Nephron progenitor cell (in vitro differentiated cells): ENCODE measurements around the gene IL1A.

Experiments
- DNase-seq: peaks from one replicate; pipeline ENCODE4 v3.0.0; 2021
- H3K27ac Mint-ChIP-seq: 2 replicates; pipeline ENCODE4 v1.8.0; 2021; ENCODE audit warnings: mild to moderate bottlenecking, moderate library complexity, mixed read lengths
- H3K27me3 Mint-ChIP-seq: 2 replicates; pipeline ENCODE4 v1.8.0; 2021; ENCODE audit warnings: mild to moderate bottlenecking, low read depth, mixed read lengths; ENCODE audit not compliant: poor library complexity
- H3K36me3 Mint-ChIP-seq: 2 replicates; pipeline ENCODE4 v1.8.0; 2021; ENCODE audit warnings: low read depth, mixed read lengths
- H3K4me1 Mint-ChIP-seq: 2 replicates; pipeline ENCODE4 v1.8.0; 2021; ENCODE audit warnings: mixed read lengths
- H3K4me3 Mint-ChIP-seq: 2 replicates; pipeline ENCODE4 v1.8.0; 2021; ENCODE audit warnings: mild to moderate bottlenecking, moderate library complexity, mixed read lengths
- H3K9me3 Mint-ChIP-seq: 2 replicates; pipeline ENCODE4 v1.8.0; 2021; ENCODE audit warnings: mild to moderate bottlenecking, moderate library complexity, mixed read lengths
- TF ChIP-seq, protein P1 (sequence below): fragments of 200-600 bp; sonication (generic); IDR thresholded peaks from 2 replicates; pipeline ENCODE4 v1.5.0; 2021; ENCODE audit warnings: antibody characterized with exemption

IL1A gene

GRCh38 chr2:112791693-112792230 lies 7.5 kb upstream of the IL1A start:
- Mint-ChIP-seq H3K4me3 (no peak overlapping the region), H3K27ac (no peak overlapping the region), H3K9me3 (peaks cover 6% of the 10 kb centered on the region), H3K4me1 (peaks cover 11% of the 10 kb centered on the region), H3K27me3 (peaks cover 13% of the 10 kb centered on the region), H3K36me3 (peaks cover 4% of the 10 kb centered on the region)
- no peak for DNase-seq
- TF ChIP-seq, protein P1, sequence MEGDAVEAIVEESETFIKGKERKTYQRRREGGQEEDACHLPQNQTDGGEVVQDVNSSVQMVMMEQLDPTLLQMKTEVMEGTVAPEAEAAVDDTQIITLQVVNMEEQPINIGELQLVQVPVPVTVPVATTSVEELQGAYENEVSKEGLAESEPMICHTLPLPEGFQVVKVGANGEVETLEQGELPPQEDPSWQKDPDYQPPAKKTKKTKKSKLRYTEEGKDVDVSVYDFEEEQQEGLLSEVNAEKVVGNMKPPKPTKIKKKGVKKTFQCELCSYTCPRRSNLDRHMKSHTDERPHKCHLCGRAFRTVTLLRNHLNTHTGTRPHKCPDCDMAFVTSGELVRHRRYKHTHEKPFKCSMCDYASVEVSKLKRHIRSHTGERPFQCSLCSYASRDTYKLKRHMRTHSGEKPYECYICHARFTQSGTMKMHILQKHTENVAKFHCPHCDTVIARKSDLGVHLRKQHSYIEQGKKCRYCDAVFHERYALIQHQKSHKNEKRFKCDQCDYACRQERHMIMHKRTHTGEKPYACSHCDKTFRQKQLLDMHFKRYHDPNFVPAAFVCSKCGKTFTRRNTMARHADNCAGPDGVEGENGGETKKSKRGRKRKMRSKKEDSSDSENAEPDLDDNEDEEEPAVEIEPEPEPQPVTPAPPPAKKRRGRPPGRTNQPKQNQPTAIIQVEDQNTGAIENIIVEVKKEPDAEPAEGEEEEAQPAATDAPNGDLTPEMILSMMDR: no peak

GRCh38 chr2:112791019-112791418 lies 6.7 kb upstream of the IL1A start:
- H3K4me3 Mint-ChIP-seq: no peak overlapping the region
- H3K4me1 Mint-ChIP-seq: peaks cover 11% of the 10 kb centered on the region
- H3K27ac Mint-ChIP-seq: no peak overlapping the region

DNA sequence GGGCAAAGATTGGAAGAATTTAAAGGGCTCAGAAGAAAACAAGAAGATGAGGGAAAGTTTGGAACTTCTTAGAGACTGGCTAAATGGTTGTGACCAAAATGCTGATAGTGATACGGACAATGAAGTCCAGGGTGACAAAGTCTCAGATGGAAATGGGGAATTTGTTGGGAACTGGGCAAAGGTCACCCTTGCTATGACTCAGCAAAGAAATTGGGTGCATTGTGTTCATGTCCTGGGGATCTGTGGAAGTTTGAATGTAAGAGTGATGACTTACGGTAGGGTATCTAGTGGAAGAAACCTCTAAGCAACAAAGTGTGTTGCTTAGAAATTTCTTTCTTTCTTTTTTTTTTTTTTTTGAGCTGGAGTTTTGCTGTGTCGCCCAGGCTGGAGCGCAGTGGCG lies 6.0 kb upstream of the IL1A start:
- no peak overlapping the region for H3K27ac Mint-ChIP-seq
- peaks cover 4% of the 10 kb centered on the region for H3K36me3 Mint-ChIP-seq
- no peaks in the 10 kb centered on the region for H3K9me3 Mint-ChIP-seq
- peaks cover 9% of the 10 kb centered on the region for H3K27me3 Mint-ChIP-seq
- no peak overlapping the region for H3K4me3 Mint-ChIP-seq
- TF ChIP-seq, protein P1: no peak
- H3K4me1 Mint-ChIP-seq: peaks cover 11% of the 10 kb centered on the region
- no peak for DNase-seq

More at GRCh38 chr2:112791019-112791418, 6.7 kb upstream of the IL1A start:
- Mint-ChIP-seq H3K9me3 (peaks cover 4% of the 10 kb centered on the region), H3K36me3 (peaks cover 4% of the 10 kb centered on the region), H3K27me3 (peaks cover 9% of the 10 kb centered on the region)
- DNase-seq: no peak
- TF ChIP-seq, protein P1: no peak

DNA sequence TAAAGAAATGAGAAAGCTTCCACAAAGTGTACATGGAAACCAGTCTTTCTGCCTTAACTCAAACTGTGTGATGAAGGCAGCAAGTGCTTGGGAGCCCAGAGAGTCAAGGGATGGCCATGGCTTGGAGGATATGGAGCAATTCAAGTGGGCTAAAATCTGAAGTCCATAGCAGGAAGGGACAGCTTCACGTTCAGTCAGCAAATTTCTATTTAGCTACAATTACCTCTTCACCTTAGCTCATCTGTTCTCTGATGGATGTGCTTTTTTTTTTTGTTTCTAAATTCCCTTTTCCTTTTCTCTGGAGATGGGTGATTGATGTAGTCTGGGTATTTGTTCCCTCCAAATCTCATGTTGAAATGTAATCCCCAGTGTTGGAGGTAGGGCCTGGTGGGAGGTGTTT lies 4.9 kb upstream of the IL1A start:
- H3K4me3 Mint-ChIP-seq: no peak overlapping the region
- H3K27ac Mint-ChIP-seq: no peak overlapping the region
- no peaks in the 10 kb centered on the region for H3K9me3 Mint-ChIP-seq
- H3K4me1 Mint-ChIP-seq: peaks cover 14% of the 10 kb centered on the region
- peaks cover 9% of the 10 kb centered on the region for H3K27me3 Mint-ChIP-seq
- H3K36me3 Mint-ChIP-seq: peaks cover 4% of the 10 kb centered on the region
- TF ChIP-seq, protein P1: no peak
- no peak for DNase-seq

GRCh38 chr2:112788653-112789052 lies 4.4 kb upstream of the IL1A start:
- peaks cover 9% of the 10 kb centered on the region for H3K27me3 Mint-ChIP-seq
- no peak overlapping the region for H3K4me3 Mint-ChIP-seq
- H3K9me3 Mint-ChIP-seq: no peaks in the 10 kb centered on the region
- H3K36me3 Mint-ChIP-seq: peaks cover 4% of the 10 kb centered on the region
- TF ChIP-seq, protein P1: no peak
- DNase-seq: no peak
- peaks cover 16% of the 10 kb centered on the region for H3K4me1 Mint-ChIP-seq
- H3K27ac Mint-ChIP-seq: no peak overlapping the region

GRCh38 chr2:112787729-112788393 lies 3.6 kb upstream of the IL1A start:
- Mint-ChIP-seq H3K27ac (no peak overlapping the region), H3K27me3 (peaks cover 6% of the 10 kb centered on the region), H3K9me3 (no peaks in the 10 kb centered on the region), H3K36me3 (no peaks in the 10 kb centered on the region), H3K4me1 (peaks cover 18% of the 10 kb centered on the region), H3K4me3 (no peak overlapping the region)
- DNase-seq: no peak
- TF ChIP-seq, protein P1: no peak
